ENCODE measurements around the gene CARD14. TPM values are rescaled to one million over a fixed set of nuclear protein-coding genes. Genes with fewer than 3 reads are reported as not detected.

The CARD14 gene
- total RNA-seq, 3 donors from 2014 or later (not counting 1 experiment from before 2014, with no cell fraction given), result 0.12 to 0.38 TPM; not detected in 1

- H3K27ac ChIP-seq (ENCODE audit: low read length), result no peak overlapping the region
- Mint-ChIP-seq H3K27me3 (ENCODE audit: low read depth in 2 of 2) (peaks cover 1 to 9% of the 10 kb centered on the region in 2 donors), H3K4me3 (no peak overlapping the region), H3K27ac (peak overlapping the region in 1 of 2 donors; percentile 46), H3K4me1 (no peaks in the 10 kb centered on the region), H3K36me3 (peaks cover 19% of the 10 kb centered on the region), H3K9me3 (no peaks in the 10 kb centered on the region)
- no peaks in the 10 kb centered on the region for H3K4me1 ChIP-seq (ENCODE audit: control insufficient read depth, insufficient read depth, low read length)
- no peak for ATAC-seq
- H3K36me3 ChIP-seq (ENCODE audit: control insufficient read depth, insufficient read depth, low read length), result peaks cover 53% of the 10 kb centered on the region
- no peak for TF ChIP-seq CTCF (IDR thresholded peaks at IDR 0.05)
- no peak overlapping the region for H3K4me3 ChIP-seq (ENCODE audit: low read length)
- H3K27me3 ChIP-seq (ENCODE audit: control insufficient read depth, insufficient read depth, low read length), result no peaks in the 10 kb centered on the region
- 96% methylated on average over 6 of the region's 6 CpGs for WGBS (ENCODE audit: insufficient coverage)
- DNase-seq, result no peak
- intact Hi-C loops (cut with micrococcal nuclease), result no loop called here
- H3K9me3 ChIP-seq (ENCODE audit: control insufficient read depth, insufficient read depth, low read length), result no peaks in the 10 kb centered on the region
Measured at GRCh38 chr17:80133626-80133970, 36.2 kb upstream of the CARD14 start.

GRCh38 chr17:80137131-80137530 is 32.7 kb upstream of the CARD14 start:
- Mint-ChIP-seq H3K4me3 (no peak overlapping the region), H3K36me3 (peaks cover 23% of the 10 kb centered on the region), H3K27me3 (ENCODE audit: low read depth in 2 of 2) (no peaks in the 10 kb centered on the region), H3K27ac (no peak overlapping the region), H3K9me3 (no peaks in the 10 kb centered on the region), H3K4me1 (no peaks in the 10 kb centered on the region)
- TF ChIP-seq CTCF (IDR thresholded peaks at IDR 0.05), result no peak
- intact Hi-C loops (cut with micrococcal nuclease), result no loop called here
- no peaks in the 10 kb centered on the region for H3K9me3 ChIP-seq (ENCODE audit: control insufficient read depth, insufficient read depth, low read length)
- DNase-seq (no peak), ATAC-seq (no peak)
- no peak overlapping the region for H3K27ac ChIP-seq (ENCODE audit: low read length)
- no peaks in the 10 kb centered on the region for H3K27me3 ChIP-seq (ENCODE audit: control insufficient read depth, insufficient read depth, low read length)
- H3K4me3 ChIP-seq (ENCODE audit: low read length), result no peak overlapping the region
- no peaks in the 10 kb centered on the region for H3K4me1 ChIP-seq (ENCODE audit: control insufficient read depth, insufficient read depth, low read length)
- H3K36me3 ChIP-seq (ENCODE audit: control insufficient read depth, insufficient read depth, low read length), result peaks cover 85% of the 10 kb centered on the region
- 98% methylated on average over 9 of the region's 9 CpGs for WGBS (ENCODE audit: insufficient coverage)

- WGBS (ENCODE audit: insufficient coverage), result 94% methylated on average over 18 of the region's 18 CpGs
- Histone ChIP-seq H3K36me3 (ENCODE audit: control insufficient read depth, insufficient read depth, low read length) (peaks cover 88% of the 10 kb centered on the region), H3K9me3 (ENCODE audit: control insufficient read depth, insufficient read depth, low read length) (no peaks in the 10 kb centered on the region), H3K4me3 (ENCODE audit: low read length) (no peak overlapping the region), H3K27me3 (ENCODE audit: control insufficient read depth, insufficient read depth, low read length) (no peaks in the 10 kb centered on the region), H3K27ac (ENCODE audit: low read length) (no peak overlapping the region), H3K4me1 (ENCODE audit: control insufficient read depth, insufficient read depth, low read length) (no peaks in the 10 kb centered on the region)
- H3K9me3 Mint-ChIP-seq, result no peaks in the 10 kb centered on the region
- H3K4me1 Mint-ChIP-seq, result no peaks in the 10 kb centered on the region
- H3K27me3 Mint-ChIP-seq (ENCODE audit: low read depth in 2 of 2), result no peaks in the 10 kb centered on the region
- intact Hi-C loops (cut with micrococcal nuclease), result no loop called here
- H3K36me3 Mint-ChIP-seq, result peaks cover 23% of the 10 kb centered on the region
- H3K4me3 Mint-ChIP-seq, result no peak overlapping the region
- DNase-seq, result no peak
- no peak for TF ChIP-seq CTCF (IDR thresholded peaks at IDR 0.05)
- ATAC-seq, result no peak
- no peak overlapping the region for H3K27ac Mint-ChIP-seq
Measured at GRCh38 chr17:80138856-80139426, 30.9 kb upstream of the CARD14 start.
